Body of pancreas (tissue), 4 donors: Measurements from ENCODE around the gene PRKCB.

Experiments used
- CTCF ChIP-seq, 7 experiments: fragments of 450-650 bp in 4 of 7; fragments of 200-600 bp in 3 of 7; sonication (generic) in 3 of 7; IDR thresholded peaks; one replicate each; pipeline ENCODE4 v1.5.1; 2016 to 2019; ENCODE audit warnings: antibody characterized with exemption in 7 of 7
- POLR2A ChIP-seq, 3 donors: fragments of 450-650 bp; IDR thresholded peaks; one replicate each; pipeline ENCODE4 v1.6.1; 2016; ENCODE audit warnings: antibody characterized with exemption in 3 of 3, mild to moderate bottlenecking in 2 of 3

GRCh38 chr16:23943604-23944003 lies 107.8 kb downstream of the PRKCB start:
- TF ChIP-seq CTCF (IDR thresholded peaks at IDR 0.05) (no peak), POLR2A (IDR thresholded peaks at IDR 0.05) (no peak)
